ENCODE data around the gene CREBBP. TPM values are rescaled to one million over a fixed set of nuclear protein-coding genes. Genes with fewer than 3 reads are reported as not detected.
A peak's percentile ranks its signal among the peaks of the same experiment; 100 is the strongest.

The CREBBP gene
- total and polyA plus RNA-seq, 2 donors (not counting 3 experiments of a cell fraction or from before 2014, with no cell fraction given), result 13.8 to 72.7 TPM

GRCh38 chr16:3846087-3846486, 34.4 kb downstream of the CREBBP start:
- peak; percentile 4 for FAIRE-seq
- no peaks in the 10 kb centered on the region for H3K9me3 ChIP-seq (replicated peaks; ENCODE audit: control insufficient read depth, insufficient read depth, low read length)

More at GRCh38 chr16:3846087-3846486, 34.4 kb downstream of the CREBBP start:
- BruUV-seq (replicated peaks), result no TSS peak
- Histone ChIP-seq H3K36me3 (ENCODE audit: control insufficient read depth in 2 of 2, extremely low read depth in 1 of 2, insufficient read depth in 2 of 2, low read length in 2 of 2) (peaks cover 5 to 16% of the 10 kb centered on the region in 2 experiments), H3K27me3 (ENCODE audit: control insufficient read depth in 2 of 2, insufficient read depth in 2 of 2, low read length in 2 of 2) (no peaks in the 10 kb centered on the region), H2AFZ (ENCODE audit: low read depth, low read length) (no peak overlapping the region), H3K9me1 (replicated peaks; ENCODE audit: control insufficient read depth, extremely low read depth, insufficient read depth, low read length) (no peaks in the 10 kb centered on the region), H3K27ac (ENCODE audit: insufficient read depth, low read depth, low read length) (no peak overlapping the region), H3K4me1 (ENCODE audit: control insufficient read depth, extremely low read depth, insufficient read depth, low read length) (no peaks in the 10 kb centered on the region), H3K4me3 (replicated peaks in 1 of 3; ENCODE audit: insufficient read depth in 1 of 3, low read depth in 1 of 3, low read length in 3 of 3) (no peak overlapping the region), H3K9ac (replicated peaks; ENCODE audit: extremely low read depth, insufficient read depth, low read length) (no peak overlapping the region), H3K79me2 (ENCODE audit: control insufficient read depth, insufficient read depth, low read length) (peaks cover 83% of the 10 kb centered on the region), H4K20me1 (replicated peaks; ENCODE audit: control insufficient read depth, extremely low read depth, insufficient read depth, low read length) (peaks cover 26% of the 10 kb centered on the region), H3K4me2 (ENCODE audit: insufficient read depth, low read length) (no peak overlapping the region)
- POLR2A ChIA-PET, result no interaction called here
- intact Hi-C loops (cut with micrococcal nuclease) (no loop called here), dilution Hi-C loops (cut with MboI; ENCODE audit: extremely low pct_ligation_motif_present, low sequenced_read_pairs) (no loop called here)
- no peak for DNase-seq (ENCODE audit: low read depth, low spot score)
- CTCF ChIA-PET, result no interaction called here
- TF ChIP-seq CTCF (IDR thresholded peaks at IDR 0.05; ENCODE audit: extremely low read depth in 1 of 2, insufficient read depth in 1 of 2, low read depth in 1 of 2, low read length in 2 of 2) (no peak), JUN (IDR thresholded peaks at IDR 0.05; ENCODE audit: borderline replicate concordance, insufficient read depth, insufficient read length, low read depth) (no peak), POLR2A (IDR thresholded peaks at IDR 0.05; ENCODE audit: low read depth, low read length) (no peak), MAX (IDR thresholded peaks at IDR 0.05; ENCODE audit: insufficient read depth, insufficient read length) (no peak), POLR2AphosphoS5 (IDR thresholded peaks at IDR 0.05; ENCODE audit: insufficient read depth, low read depth, low read length) (no peak), FOS (IDR thresholded peaks at IDR 0.05; ENCODE audit: borderline replicate concordance, insufficient read depth, low read length) (no peak), MYC (IDR thresholded peaks at IDR 0.05; ENCODE audit: low read depth, low read length) (no peak), EZH2 (IDR thresholded peaks at IDR 0.05; ENCODE audit: borderline replicate concordance, low read depth, low read length, severe bottlenecking) (no peak)

All from endothelial cell of umbilical vein (primary cell).